T-helper 1 cell treated with Interleukin-12 subunit alpha and Interleukin-12 subunit beta and Interleukin-4 antibody, amounts not matched to agents 30 μg/mL and 1 μg/mL, for 36 hours (primary cell): Measurements from ENCODE around the gene LCMT1.

ENCODE experiments used
- H3K27ac Mint-ChIP-seq: one replicate; pipeline ENCODE4 v1.8.0; 2021; ENCODE audit warnings: mild to moderate bottlenecking, mixed read lengths
- H3K27me3 Mint-ChIP-seq: one replicate; pipeline ENCODE4 v1.8.0; 2021; ENCODE audit warnings: low read depth, mixed read lengths
- H3K36me3 Mint-ChIP-seq: one replicate; pipeline ENCODE4 v1.8.0; 2021; ENCODE audit warnings: low read depth, mixed read lengths
- H3K4me1 Mint-ChIP-seq: one replicate; pipeline ENCODE4 v1.8.0; 2021; ENCODE audit warnings: low read depth, mixed read lengths
- H3K4me3 Mint-ChIP-seq: one replicate; pipeline ENCODE4 v1.8.0; 2021; ENCODE audit warnings: mild to moderate bottlenecking, moderate library complexity, mixed read lengths
- H3K9me3 Mint-ChIP-seq: one replicate; pipeline ENCODE4 v1.8.0; 2021; ENCODE audit warnings: mixed read lengths

The LCMT1 gene

GRCh38 chr16:25219070-25219737, 107.7 kb downstream of the LCMT1 start:
- H3K27ac Mint-ChIP-seq, result no peak overlapping the region
- no peaks in the 10 kb centered on the region for H3K27me3 Mint-ChIP-seq
- H3K36me3 Mint-ChIP-seq, result no peaks in the 10 kb centered on the region
- H3K4me1 Mint-ChIP-seq, result no peaks in the 10 kb centered on the region
- H3K9me3 Mint-ChIP-seq, result no peaks in the 10 kb centered on the region
- no peak overlapping the region for H3K4me3 Mint-ChIP-seq

GRCh38 chr16:25222959-25223358, 111.4 kb downstream of the LCMT1 start:
- H3K4me1 Mint-ChIP-seq, result no peaks in the 10 kb centered on the region
- H3K36me3 Mint-ChIP-seq, result no peaks in the 10 kb centered on the region
- no peaks in the 10 kb centered on the region for H3K9me3 Mint-ChIP-seq
- H3K27me3 Mint-ChIP-seq, result no peaks in the 10 kb centered on the region
- H3K4me3 Mint-ChIP-seq, result no peak overlapping the region
- no peak overlapping the region for H3K27ac Mint-ChIP-seq

- no peak overlapping the region for H3K27ac Mint-ChIP-seq
- H3K4me1 Mint-ChIP-seq, result no peaks in the 10 kb centered on the region
- no peaks in the 10 kb centered on the region for H3K36me3 Mint-ChIP-seq
- H3K4me3 Mint-ChIP-seq, result no peak overlapping the region
- no peaks in the 10 kb centered on the region for H3K9me3 Mint-ChIP-seq
- no peaks in the 10 kb centered on the region for H3K27me3 Mint-ChIP-seq
These were observed 112.4 kb downstream of the LCMT1 start for GRCh38 chr16:25223964-25224363.

GRCh38 chr16:25224731-25225319, 113.3 kb downstream of the LCMT1 start:
- H3K4me1 Mint-ChIP-seq, result no peaks in the 10 kb centered on the region
- H3K9me3 Mint-ChIP-seq, result no peaks in the 10 kb centered on the region
- H3K4me3 Mint-ChIP-seq, result no peak overlapping the region
- H3K36me3 Mint-ChIP-seq, result no peaks in the 10 kb centered on the region
- no peaks in the 10 kb centered on the region for H3K27me3 Mint-ChIP-seq
- H3K27ac Mint-ChIP-seq, result no peak overlapping the region
